Ishikawa (cell line): ENCODE data around the gene ITIH1.

Source experiments
- CEBPB ChIP-seq: IDR thresholded peaks from 2 replicates; pipeline ENCODE4 v1.6.1; 2012
- CREB1 ChIP-seq: IDR thresholded peaks from 2 replicates; pipeline ENCODE4 v1.6.1; 2012; ENCODE audit warnings: low read depth
- EGR1 ChIP-seq: IDR thresholded peaks from 2 replicates; pipeline ENCODE4 v1.6.1; 2012
- EP300 ChIP-seq: IDR thresholded peaks from 2 replicates; pipeline ENCODE4 v1.6.1; 2012; ENCODE audit warnings: borderline replicate concordance
- FOXM1 ChIP-seq: IDR thresholded peaks from 2 replicates; pipeline ENCODE4 v1.6.1; 2012; ENCODE audit warnings: low read depth, borderline replicate concordance
- NFIC ChIP-seq: IDR thresholded peaks from 2 replicates; pipeline ENCODE4 v1.6.1; 2012
- RAD21 ChIP-seq: IDR thresholded peaks from 2 replicates; pipeline ENCODE4 v1.6.1; 2012; ENCODE audit warnings: low read depth
- TAF1 ChIP-seq: IDR thresholded peaks from 2 replicates; pipeline ENCODE4 v1.6.1; 2012; ENCODE audit warnings: low read depth, mild to moderate bottlenecking
- TCF12 ChIP-seq: IDR thresholded peaks from 2 replicates; pipeline ENCODE4 v1.6.1; 2012; ENCODE audit warnings: low read depth
- TEAD4 ChIP-seq: IDR thresholded peaks from 2 replicates; pipeline ENCODE4 v1.6.1; 2012
- YY1 ChIP-seq: IDR thresholded peaks from 2 replicates; pipeline ENCODE4 v1.6.1; 2012; ENCODE audit warnings: low read depth
- ZBTB7A ChIP-seq: IDR thresholded peaks from 2 replicates; pipeline ENCODE4 v1.6.1; 2012; ENCODE audit warnings: low read depth
- TF ChIP-seq, protein P1 (sequence below): IDR thresholded peaks from 2 replicates; pipeline ENCODE4 v1.6.1; 2012
- TF ChIP-seq, protein P2 (sequence below): IDR thresholded peaks from 2 replicates; pipeline ENCODE4 v1.6.1; 2012; ENCODE audit warnings: low read depth, mild to moderate bottlenecking
- TF ChIP-seq, protein P3 (sequence below): IDR thresholded peaks from 2 replicates; pipeline ENCODE4 v1.6.1; 2012

Gene ITIH1

DNA sequence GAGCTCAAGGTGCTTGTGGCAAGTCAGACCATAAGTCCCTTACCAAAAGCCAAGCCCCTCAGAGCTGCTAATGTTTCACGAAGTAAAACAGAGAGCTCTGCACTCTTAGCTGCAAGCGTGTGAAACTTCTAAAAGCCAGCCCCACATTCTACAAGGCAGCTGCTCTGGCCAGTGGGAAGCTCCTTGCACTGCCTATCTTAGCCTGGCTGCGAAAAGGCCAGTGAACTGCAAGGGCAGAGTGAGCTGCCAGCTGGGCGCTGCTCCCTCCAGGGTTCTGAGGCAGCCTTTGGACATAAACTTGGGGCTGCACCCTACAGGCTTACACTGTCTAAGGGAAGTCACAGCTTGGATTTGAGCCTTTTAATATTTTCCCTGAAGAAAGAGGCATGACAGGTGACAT is 59.6 kb downstream of the ITIH1 start:
- TF ChIP-seq FOXM1, result no peak
- TF ChIP-seq, protein P1, sequence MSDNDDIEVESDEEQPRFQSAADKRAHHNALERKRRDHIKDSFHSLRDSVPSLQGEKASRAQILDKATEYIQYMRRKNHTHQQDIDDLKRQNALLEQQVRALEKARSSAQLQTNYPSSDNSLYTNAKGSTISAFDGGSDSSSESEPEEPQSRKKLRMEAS, result no peak
- TF ChIP-seq, protein P2, sequence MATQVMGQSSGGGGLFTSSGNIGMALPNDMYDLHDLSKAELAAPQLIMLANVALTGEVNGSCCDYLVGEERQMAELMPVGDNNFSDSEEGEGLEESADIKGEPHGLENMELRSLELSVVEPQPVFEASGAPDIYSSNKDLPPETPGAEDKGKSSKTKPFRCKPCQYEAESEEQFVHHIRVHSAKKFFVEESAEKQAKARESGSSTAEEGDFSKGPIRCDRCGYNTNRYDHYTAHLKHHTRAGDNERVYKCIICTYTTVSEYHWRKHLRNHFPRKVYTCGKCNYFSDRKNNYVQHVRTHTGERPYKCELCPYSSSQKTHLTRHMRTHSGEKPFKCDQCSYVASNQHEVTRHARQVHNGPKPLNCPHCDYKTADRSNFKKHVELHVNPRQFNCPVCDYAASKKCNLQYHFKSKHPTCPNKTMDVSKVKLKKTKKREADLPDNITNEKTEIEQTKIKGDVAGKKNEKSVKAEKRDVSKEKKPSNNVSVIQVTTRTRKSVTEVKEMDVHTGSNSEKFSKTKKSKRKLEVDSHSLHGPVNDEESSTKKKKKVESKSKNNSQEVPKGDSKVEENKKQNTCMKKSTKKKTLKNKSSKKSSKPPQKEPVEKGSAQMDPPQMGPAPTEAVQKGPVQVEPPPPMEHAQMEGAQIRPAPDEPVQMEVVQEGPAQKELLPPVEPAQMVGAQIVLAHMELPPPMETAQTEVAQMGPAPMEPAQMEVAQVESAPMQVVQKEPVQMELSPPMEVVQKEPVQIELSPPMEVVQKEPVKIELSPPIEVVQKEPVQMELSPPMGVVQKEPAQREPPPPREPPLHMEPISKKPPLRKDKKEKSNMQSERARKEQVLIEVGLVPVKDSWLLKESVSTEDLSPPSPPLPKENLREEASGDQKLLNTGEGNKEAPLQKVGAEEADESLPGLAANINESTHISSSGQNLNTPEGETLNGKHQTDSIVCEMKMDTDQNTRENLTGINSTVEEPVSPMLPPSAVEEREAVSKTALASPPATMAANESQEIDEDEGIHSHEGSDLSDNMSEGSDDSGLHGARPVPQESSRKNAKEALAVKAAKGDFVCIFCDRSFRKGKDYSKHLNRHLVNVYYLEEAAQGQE, result no peak
- TF ChIP-seq EP300, result no peak
- no peak for TF ChIP-seq TEAD4
- no peak for TF ChIP-seq CREB1
- TF ChIP-seq TCF12, result no peak
- no peak for TF ChIP-seq CEBPB

DNA sequence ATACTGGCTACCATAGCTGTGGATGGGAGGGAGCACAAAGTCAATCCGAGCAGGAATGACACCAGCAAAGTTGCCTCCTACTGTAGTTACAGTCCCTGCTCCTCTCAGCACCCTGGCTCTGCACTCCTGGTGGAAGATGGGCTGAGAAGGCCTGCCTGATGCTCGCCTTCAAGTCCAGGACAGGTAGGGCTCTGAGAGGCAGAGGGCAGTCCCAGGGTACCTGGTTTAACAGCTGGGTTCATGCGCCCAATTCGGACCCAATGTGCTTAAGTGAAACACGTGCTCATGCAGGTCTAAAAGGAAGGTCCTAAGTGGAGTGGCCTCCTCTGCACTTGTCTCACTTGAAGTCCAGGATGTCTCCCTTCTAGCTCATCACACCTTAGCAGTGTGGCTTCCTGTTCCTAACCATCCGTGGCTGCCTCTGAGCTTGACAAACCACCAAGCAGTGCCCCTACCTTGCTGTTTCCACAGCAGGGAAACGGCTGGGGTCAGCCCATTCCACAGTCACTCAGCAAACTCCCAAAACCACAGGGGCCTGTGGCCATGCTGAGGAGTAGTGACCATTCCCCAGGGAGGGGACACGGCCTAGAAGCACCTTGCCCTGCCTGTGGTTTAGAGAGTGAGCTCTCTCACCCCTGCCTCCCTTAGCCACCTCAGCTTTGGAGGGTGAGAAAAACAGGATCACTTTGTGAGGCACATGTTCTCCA is 61.3 kb downstream of the ITIH1 start:
- no peak for TF ChIP-seq ZBTB7A
- TF ChIP-seq EGR1, result no peak
- TF ChIP-seq, protein P1, result no peak
- TF ChIP-seq RAD21, result no peak
- no peak for TF ChIP-seq TAF1
- no peak for TF ChIP-seq TEAD4
- TF ChIP-seq, protein P2, result no peak
- TF ChIP-seq CEBPB, result no peak
- TF ChIP-seq YY1, result no peak
- TF ChIP-seq FOXM1, result no peak

DNA sequence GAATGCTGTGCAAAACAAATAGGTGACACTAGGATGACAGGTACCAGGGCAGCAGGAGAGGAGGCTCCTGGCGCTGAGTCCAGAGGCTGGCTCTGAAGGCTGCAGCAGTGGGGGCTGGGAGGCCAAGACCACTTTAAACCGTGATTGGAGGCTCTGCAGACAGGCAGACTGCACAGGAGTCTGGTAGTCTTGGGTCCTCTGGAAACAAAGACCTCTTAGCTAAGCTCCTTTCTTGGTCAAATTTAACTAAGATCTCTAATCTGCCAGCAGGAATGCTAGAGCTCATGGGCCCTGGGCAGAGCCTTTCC is 61.8 kb downstream of the ITIH1 start:
- TF ChIP-seq TAF1 (no peak), TCF12 (no peak), NFIC (no peak), RAD21 (no peak), ZBTB7A (no peak), EP300 (no peak), TEAD4 (no peak), CREB1 (no peak), FOXM1 (no peak)
- TF ChIP-seq, protein P1, result no peak
- TF ChIP-seq, protein P3, sequence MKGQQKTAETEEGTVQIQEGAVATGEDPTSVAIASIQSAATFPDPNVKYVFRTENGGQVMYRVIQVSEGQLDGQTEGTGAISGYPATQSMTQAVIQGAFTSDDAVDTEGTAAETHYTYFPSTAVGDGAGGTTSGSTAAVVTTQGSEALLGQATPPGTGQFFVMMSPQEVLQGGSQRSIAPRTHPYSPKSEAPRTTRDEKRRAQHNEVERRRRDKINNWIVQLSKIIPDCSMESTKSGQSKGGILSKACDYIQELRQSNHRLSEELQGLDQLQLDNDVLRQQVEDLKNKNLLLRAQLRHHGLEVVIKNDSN, result no peak
- TF ChIP-seq, protein P2, result no peak

DNA sequence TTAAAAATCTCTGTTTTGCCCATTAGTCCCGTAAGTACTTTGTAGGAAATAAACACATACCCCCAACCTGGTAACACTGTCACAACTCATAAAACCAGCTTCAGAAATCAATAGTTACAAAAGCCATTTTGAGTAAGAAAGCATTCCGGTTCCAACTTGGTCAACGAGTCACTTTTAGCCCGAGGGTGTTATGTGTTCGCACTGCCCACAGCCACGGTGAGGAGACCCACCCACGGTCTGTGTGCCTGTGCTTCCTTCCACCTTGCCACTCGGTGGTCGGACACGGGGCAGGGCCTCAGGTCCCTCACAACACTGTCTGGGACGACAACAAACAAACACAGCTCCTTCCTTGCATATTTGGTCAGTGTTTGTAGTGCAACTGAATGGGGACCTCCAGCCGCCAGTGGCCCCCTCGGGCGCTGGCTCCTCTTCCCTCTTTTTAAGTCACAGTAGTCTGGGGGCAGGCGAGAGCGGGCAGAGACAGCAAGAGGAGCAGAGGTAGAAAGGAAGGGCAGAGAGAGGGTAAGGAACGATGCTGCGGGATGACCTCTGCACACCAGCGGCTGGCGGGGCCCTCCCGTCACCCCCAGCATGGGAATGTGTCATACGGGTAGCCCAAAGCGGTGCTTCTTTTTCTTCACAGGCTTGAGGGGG is 62.6 kb downstream of the ITIH1 start:
- TF ChIP-seq, protein P3, result no peak
- no peak for TF ChIP-seq RAD21
- TF ChIP-seq FOXM1, result no peak
- TF ChIP-seq CEBPB, result no peak
- no peak for TF ChIP-seq TEAD4
- TF ChIP-seq YY1, result no peak
- TF ChIP-seq TCF12, result no peak
- TF ChIP-seq TAF1, result no peak
- TF ChIP-seq EGR1, result no peak
- TF ChIP-seq EP300, result no peak
- TF ChIP-seq, protein P1, result no peak
- no peak for TF ChIP-seq ZBTB7A
- no peak for TF ChIP-seq NFIC
- TF ChIP-seq, protein P2, result no peak
- TF ChIP-seq CREB1, result no peak
